GM23248 (cell line): ENCODE results near the gene PKHD1. TPM values are rescaled to one million over a fixed set of nuclear protein-coding genes. Genes with fewer than 3 reads are reported as not detected.

Experiments used
- DNase-seq: peaks from one replicate; pipeline ENCODE4 v3.0.0-alpha.2; 2015
- H2AFZ ChIP-seq: fragments of 200-600 bp; sonication (generic); 2 replicates; pipeline ENCODE4 v1.6.1; 2016; ENCODE audit warnings: antibody characterized with exemption
- H3F3A ChIP-seq: fragments of 200-600 bp; sonication (generic); 2 replicates; pipeline ENCODE4 v1.6.1; 2016; ENCODE audit warnings: mild to moderate bottlenecking, antibody characterized with exemption, mixed run types; ENCODE audit not compliant: insufficient read depth
- H3K27ac ChIP-seq: fragments of 200-600 bp; sonication (generic); 2 replicates; pipeline ENCODE4 v1.5.1; 2016; ENCODE audit warnings: mild to moderate bottlenecking
- H3K27me3 ChIP-seq: fragments of 200-600 bp; sonication (generic); replicated peaks from 2 replicates; pipeline ENCODE4 v1.6.1; 2016; ENCODE audit warnings: mild to moderate bottlenecking; ENCODE audit not compliant: insufficient read depth
- H3K36me3 ChIP-seq: fragments of 200-600 bp; sonication (generic); 2 replicates; pipeline ENCODE4 v1.6.1; 2016; ENCODE audit warnings: low read depth, mild to moderate bottlenecking
- H3K4me1 ChIP-seq: fragments of 200-600 bp; sonication (generic); 2 replicates; pipeline ENCODE4 v1.6.1; 2016; ENCODE audit warnings: mild to moderate bottlenecking; ENCODE audit not compliant: insufficient read depth
- H3K4me2 ChIP-seq: fragments of 200-600 bp; sonication (generic); one replicate; pipeline ENCODE4 v1.6.1; 2016; ENCODE audit warnings: mild to moderate bottlenecking; ENCODE audit not compliant: unreplicated experiment
- H3K4me3 ChIP-seq: fragments of 200-600 bp; sonication (generic); 2 replicates; pipeline ENCODE4 v1.5.1; 2016; ENCODE audit warnings: mild to moderate bottlenecking
- H3K79me2 ChIP-seq: fragments of 200-600 bp; sonication (generic); 2 replicates; pipeline ENCODE4 v1.6.1; 2016; ENCODE audit warnings: mild to moderate bottlenecking; ENCODE audit not compliant: insufficient read depth
- H3K9ac ChIP-seq: fragments of 200-600 bp; sonication (generic); 2 replicates; pipeline ENCODE4 v1.6.1; 2016; ENCODE audit warnings: mild to moderate bottlenecking
- H3K9me2 ChIP-seq: fragments of 200-600 bp; sonication (generic); 2 replicates; pipeline ENCODE4 v1.6.1; 2016; ENCODE audit warnings: mixed run types, mild to moderate bottlenecking, moderate library complexity; ENCODE audit not compliant: insufficient read depth
- H3K9me3 ChIP-seq: fragments of 200-600 bp; sonication (generic); one replicate; pipeline ENCODE4 v1.6.1; 2017; ENCODE audit warnings: low read depth
- H4K20me1 ChIP-seq: fragments of 200-600 bp; sonication (generic); 2 replicates; pipeline ENCODE4 v1.6.0; 2016; ENCODE audit not compliant: insufficient read depth
- EZH2 ChIP-seq: fragments of 200-600 bp; sonication (generic); IDR thresholded peaks from 2 replicates; pipeline ENCODE4 v1.6.1; 2018; ENCODE audit warnings: antibody characterized with exemption, mild to moderate bottlenecking; ENCODE audit not compliant: insufficient read depth, poor library complexity, severe bottlenecking
- EZH2phosphoT487 ChIP-seq: fragments of 200-600 bp; sonication (generic); IDR thresholded peaks from 2 replicates; pipeline ENCODE4 v1.6.1; 2018; ENCODE audit warnings: antibody characterized with exemption, moderate library complexity, mild to moderate bottlenecking, low read depth; ENCODE audit not compliant: insufficient read depth
- WGBS, 2 experiments: methylation state at CpG; one replicate each; pipeline ENCODE4 v1.1.6; 2015 to 2017; ENCODE audit warnings: low lambda C conversion rate in 2 of 2, low coverage in 1 of 2; ENCODE audit errors: missing lambda C conversion rate in 2 of 2; 5-methylcytosine and 5-hydroxymethylcytosine counted together
- in situ Hi-C: fragments of 300-500 bp; cut with MboI; formaldehyde crosslinking; loops from 2 replicates; pipeline ENCODE4 v1.15.0; 2020
- polyA plus RNA-seq: library from polyadenylated mRNA; unstranded; fragments of >200 nt; fragmentation: Nextera tagmentation; extraction: Ambion mirVana; gene quantifications from 2 replicates; pipeline ENCODE4 v1.2.1, GENCODE V29; 2016
- total RNA-seq: library from RNA; depleted of rRNA; stranded (reverse); fragments of >200 nt; shearing (Covaris generic); gene quantifications from 2 replicates; pipeline ENCODE4 v1.2.3, GENCODE V29; 2014

The PKHD1 gene
- total and polyA plus RNA-seq, 2 experiments from 2014 or later: not detected

GRCh38 chr6:51866867-51867266, 220.5 kb downstream of the PKHD1 start:
- WGBS, 2 experiments: 0% methylated on average over 2 of the region's 2 CpGs
- Histone ChIP-seq H3K9me3 (no peaks in the 10 kb centered on the region), H3F3A (no peaks in the 10 kb centered on the region), H3K79me2 (no peaks in the 10 kb centered on the region), H3K36me3 (no peaks in the 10 kb centered on the region), H3K9ac (no peak overlapping the region), H2AFZ (no peak overlapping the region), H4K20me1 (no peaks in the 10 kb centered on the region), H3K27me3 (no peaks in the 10 kb centered on the region), H3K4me3 (no peak overlapping the region), H3K9me2 (no peaks in the 10 kb centered on the region), H3K4me2 (no peak overlapping the region), H3K27ac (no peak overlapping the region), H3K4me1 (no peaks in the 10 kb centered on the region)
- TF ChIP-seq EZH2: no peak
- TF ChIP-seq EZH2phosphoT487: no peak
- no peak for DNase-seq
- in situ Hi-C loops: no loop called here

GRCh38 chr6:51865996-51866395, 221.4 kb downstream of the PKHD1 start:
- no peaks in the 10 kb centered on the region for H3K79me2 ChIP-seq
- no peaks in the 10 kb centered on the region for H4K20me1 ChIP-seq
- no peak overlapping the region for H2AFZ ChIP-seq
- no peaks in the 10 kb centered on the region for H3K4me1 ChIP-seq
- DNase-seq: no peak
- TF ChIP-seq EZH2 (no peak), EZH2phosphoT487 (no peak)
- H3K9ac ChIP-seq: no peak overlapping the region
- WGBS, 2 experiments: 4 to 7% methylated on average over 1 of the region's 1 CpG
- no peaks in the 10 kb centered on the region for H3K36me3 ChIP-seq
- H3K4me2 ChIP-seq: no peak overlapping the region
- no peaks in the 10 kb centered on the region for H3K27me3 ChIP-seq
- H3K9me3 ChIP-seq: no peaks in the 10 kb centered on the region
- no peaks in the 10 kb centered on the region for H3K9me2 ChIP-seq
- H3K4me3 ChIP-seq: no peak overlapping the region
- no peaks in the 10 kb centered on the region for H3F3A ChIP-seq
- no peak overlapping the region for H3K27ac ChIP-seq
- in situ Hi-C loops: no loop called here

GRCh38 chr6:51865176-51865575, 222.2 kb downstream of the PKHD1 start:
- Histone ChIP-seq H4K20me1 (no peaks in the 10 kb centered on the region), H3K4me2 (no peak overlapping the region), H3F3A (no peaks in the 10 kb centered on the region), H3K4me1 (no peaks in the 10 kb centered on the region), H3K9me2 (no peaks in the 10 kb centered on the region), H3K4me3 (no peak overlapping the region), H3K27me3 (no peaks in the 10 kb centered on the region), H3K36me3 (no peaks in the 10 kb centered on the region), H3K27ac (no peak overlapping the region), H2AFZ (no peak overlapping the region), H3K9me3 (no peaks in the 10 kb centered on the region), H3K79me2 (no peaks in the 10 kb centered on the region), H3K9ac (no peak overlapping the region)
- 11 to 14% methylated on average over 2 of the region's 2 CpGs for WGBS, 2 experiments
- TF ChIP-seq EZH2 (no peak), EZH2phosphoT487 (no peak)
- in situ Hi-C loops: no loop called here
- DNase-seq: no peak

- Histone ChIP-seq H3K9me2 (no peaks in the 10 kb centered on the region), H3K36me3 (no peaks in the 10 kb centered on the region), H3K9me3 (no peaks in the 10 kb centered on the region), H4K20me1 (no peaks in the 10 kb centered on the region), H2AFZ (no peak overlapping the region), H3K4me2 (no peak overlapping the region), H3K4me1 (no peaks in the 10 kb centered on the region), H3K27ac (no peak overlapping the region), H3K9ac (no peak overlapping the region), H3K27me3 (no peaks in the 10 kb centered on the region), H3K4me3 (no peak overlapping the region), H3F3A (no peaks in the 10 kb centered on the region), H3K79me2 (no peaks in the 10 kb centered on the region)
- 39 to 40% methylated on average over 2 of the region's 2 CpGs for WGBS, 2 experiments
- TF ChIP-seq EZH2: no peak
- DNase-seq: no peak
- in situ Hi-C loops: no loop called here
Observed at GRCh38 chr6:51857134-51857533, 230.3 kb downstream of the PKHD1 start.

GRCh38 chr6:51856508-51856907, 230.9 kb downstream of the PKHD1 start:
- Histone ChIP-seq H3K4me3 (no peak overlapping the region), H2AFZ (no peak overlapping the region), H3F3A (no peaks in the 10 kb centered on the region), H3K9ac (no peak overlapping the region), H3K4me1 (no peaks in the 10 kb centered on the region), H3K27ac (no peak overlapping the region), H3K36me3 (no peaks in the 10 kb centered on the region), H3K79me2 (no peaks in the 10 kb centered on the region), H4K20me1 (no peaks in the 10 kb centered on the region), H3K9me3 (no peaks in the 10 kb centered on the region), H3K9me2 (no peaks in the 10 kb centered on the region), H3K4me2 (no peak overlapping the region), H3K27me3 (no peaks in the 10 kb centered on the region)
- no peak for DNase-seq
- in situ Hi-C loops: no loop called here
- no peak for TF ChIP-seq EZH2phosphoT487
